SK-N-SH (cell line): ENCODE data around the gene ZBTB16.

Experiments used
- CHD2 ChIP-seq: fragments of 150-350 bp; IDR thresholded peaks from 2 replicates; pipeline ENCODE4 v1.6.1; 2018; ENCODE audit warnings: low read length; ENCODE audit not compliant: partially characterized antibody
- CTCF ChIP-seq: fragments of 200-600 bp; sonication (generic); IDR thresholded peaks from 2 replicates; pipeline ENCODE4 v1.6.1; 2017; ENCODE audit warnings: antibody characterized with exemption, mild to moderate bottlenecking, moderate library complexity
- ELF1 ChIP-seq: IDR thresholded peaks from 2 replicates; pipeline ENCODE4 v1.4.0; 2012
- EP300 ChIP-seq, 2 experiments: IDR thresholded peaks; 2 replicates each; pipeline versions ENCODE4 v1.4.0 to v1.6.1; 2012; ENCODE audit warnings: borderline replicate concordance in 1 of 2, low read depth in 1 of 2, low read length in 1 of 2
- GABPA ChIP-seq: IDR thresholded peaks from 2 replicates; pipeline ENCODE4 v1.4.0; 2012; ENCODE audit warnings: low read depth, mild to moderate bottlenecking
- MEF2A ChIP-seq: IDR thresholded peaks from 2 replicates; pipeline ENCODE4 v1.4.0; 2012; ENCODE audit warnings: low read depth, borderline replicate concordance
- MXI1 ChIP-seq: IDR thresholded peaks from 2 replicates; pipeline ENCODE4 v1.6.1; 2012; ENCODE audit warnings: mild to moderate bottlenecking, low read depth, low read length, improper control_type of control experiment
- NFIC ChIP-seq: IDR thresholded peaks from 2 replicates; pipeline ENCODE4 v1.4.0; 2012; ENCODE audit warnings: borderline replicate concordance
- POLR2AphosphoS5 ChIP-seq: IDR thresholded peaks from 2 replicates; pipeline ENCODE4 v1.6.1; 2012; ENCODE audit warnings: low read depth, low read length
- REST ChIP-seq: IDR thresholded peaks from 2 replicates; pipeline ENCODE4 v1.6.1; 2012; ENCODE audit warnings: mild to moderate bottlenecking, low read depth, low read length, moderate library complexity
- RFX5 ChIP-seq: IDR thresholded peaks from 2 replicates; pipeline ENCODE4 v1.6.1; 2012; ENCODE audit warnings: mild to moderate bottlenecking, improper control_type of control experiment, low read length
- SMC3 ChIP-seq: IDR thresholded peaks from 2 replicates; pipeline ENCODE4 v1.6.1; 2012; ENCODE audit warnings: low read depth, low read length, improper control_type of control experiment
- USF2 ChIP-seq: fragments of 150-350 bp; IDR thresholded peaks from 2 replicates; pipeline ENCODE4 v1.6.1; 2017; ENCODE audit warnings: antibody characterized with exemption, low read length, low read depth, borderline replicate concordance

GRCh38 chr11:114250993-114251814 is 191.7 kb downstream of the ZBTB16 start:
- no peak for TF ChIP-seq CTCF
- TF ChIP-seq EP300 (IDR thresholded peaks at IDR 0.05; ENCODE audit: borderline replicate concordance in 1 of 2, low read depth in 1 of 2, low read length in 1 of 2) = no peak
- TF ChIP-seq POLR2AphosphoS5 = no peak
- TF ChIP-seq SMC3 = no peak
- no peak for TF ChIP-seq MXI1
- no peak for TF ChIP-seq USF2
- TF ChIP-seq GABPA = no peak
- TF ChIP-seq ELF1 = no peak
- TF ChIP-seq NFIC = no peak
- no peak for TF ChIP-seq MEF2A
- no peak for TF ChIP-seq RFX5
- no peak for TF ChIP-seq REST
- no peak for TF ChIP-seq CHD2
